GM18508 (cell line): ENCODE measurements around the gene ARL4C.
"Not testable (repeated sequence)": the region's sequence is repeated elsewhere in the genome, so short reads cannot be mapped to it uniquely, and the experiment has no call there.

Experiments
- ATAC-seq: cut with Tn5 transposase; IDR thresholded peaks from one replicate; pipeline ENCODE4 v1.9.1; 2021; ENCODE audit warnings: moderate number of reproducible peaks; ENCODE audit not compliant: insufficient read depth, unreplicated experiment

Gene ARL4C

GRCh38 chr2:234479465-234479864 lies 17.4 kb downstream of the ARL4C start:
- no peak for ATAC-seq

- no peak for ATAC-seq
Observed at GRCh38 chr2:234478121-234478858, 18.6 kb downstream of the ARL4C start.

GRCh38 chr2:234476766-234477165 lies 20.1 kb downstream of the ARL4C start:
- ATAC-seq: no peak

GRCh38 chr2:234474654-234475053 lies 22.2 kb downstream of the ARL4C start:
- ATAC-seq: no peak

- ATAC-seq: no peak
Observed at GRCh38 chr2:234472155-234472554, 24.7 kb downstream of the ARL4C start.

- ATAC-seq: no peak
Observed at GRCh38 chr2:234469972-234470371, 26.9 kb downstream of the ARL4C start.

- no peak for ATAC-seq
Observed at GRCh38 chr2:234469251-234469845, 27.5 kb downstream of the ARL4C start.

- no peak for ATAC-seq
Observed at GRCh38 chr2:234468503-234468902, 28.4 kb downstream of the ARL4C start.

- no peak for ATAC-seq
Observed at GRCh38 chr2:234467289-234467688, 29.6 kb downstream of the ARL4C start.

- ATAC-seq: no peak
Observed at GRCh38 chr2:234464291-234464645, 32.6 kb downstream of the ARL4C start.

- ATAC-seq: no peak
Observed at GRCh38 chr2:234463626-234464290, 33.1 kb downstream of the ARL4C start.

GRCh38 chr2:234462218-234462992 lies 34.5 kb downstream of the ARL4C start:
- ATAC-seq: no peak

GRCh38 chr2:234459401-234460009 lies 37.4 kb downstream of the ARL4C start:
- no peak for ATAC-seq

- no peak for ATAC-seq
Observed at GRCh38 chr2:234458466-234458865, 38.4 kb downstream of the ARL4C start.

GRCh38 chr2:234457421-234457820 lies 39.5 kb downstream of the ARL4C start:
- ATAC-seq: no peak

- not testable (repeated sequence) for ATAC-seq
Observed at GRCh38 chr2:234455246-234455645, 41.6 kb downstream of the ARL4C start.

- no peak for ATAC-seq
Observed at GRCh38 chr2:234454433-234454832, 42.4 kb downstream of the ARL4C start.

- ATAC-seq: no peak
Observed at GRCh38 chr2:234453216-234453615, 43.7 kb downstream of the ARL4C start.

- ATAC-seq: no peak
Observed at GRCh38 chr2:234451852-234452625, 44.8 kb downstream of the ARL4C start.

GRCh38 chr2:234451242-234451641 lies 45.6 kb downstream of the ARL4C start:
- ATAC-seq: no peak
